Measurements from ENCODE around the gene RACK1. TPM values are rescaled to one million over a fixed set of nuclear protein-coding genes. Genes with fewer than 3 reads are reported as not detected.
A peak's percentile ranks its signal among the peaks of the same experiment; 100 is the strongest.

Gene RACK1
- total and polyA plus RNA-seq, 2 of the 13 experiments (the other 11 are each of a cell fraction or from before 2014, with no cell fraction given) = 2,514 to 6,141 TPM

GRCh38 chr5:181188700-181189362 lies 54.9 kb downstream of the RACK1 start (continued):
- TF ChIP-seq ZNF687 (CRISPR knock-in tag; IDR thresholded peaks at IDR 0.05) = no peak
- no peak for TF ChIP-seq ZNF839 (CRISPR knock-in tag; IDR thresholded peaks at IDR 0.05; ENCODE audit: borderline replicate concordance)
- no peak for TF ChIP-seq MLLT10 (CRISPR knock-in tag; IDR thresholded peaks at IDR 0.05)
- TF ChIP-seq TEAD3 (CRISPR knock-in tag; optimal IDR thresholded peaks at IDR 0.05; ENCODE audit: borderline replicate concordance) = no peak
- TF ChIP-seq ELK4 (CRISPR knock-in tag; IDR thresholded peaks at IDR 0.05; ENCODE audit: borderline replicate concordance) = no peak
- no peak for TF ChIP-seq ZNF280D (CRISPR knock-in tag; IDR thresholded peaks at IDR 0.05)
- peak; percentile 52; the same call in 1 of the 2 replicates for TF ChIP-seq KDM5B (CRISPR knock-in tag; IDR thresholded peaks at IDR 0.05; ENCODE audit: borderline replicate concordance)
- no peak for TF ChIP-seq NFKB2 (CRISPR knock-in tag; IDR thresholded peaks at IDR 0.05; ENCODE audit: borderline replicate concordance)
- TF ChIP-seq HNF1A (IDR thresholded peaks at IDR 0.05; ENCODE audit: low read depth) = no peak
- 0 out of 2 replicates have a peak, but pooled peaks have one; percentile 14 for TF ChIP-seq HNF1A (CRISPR knock-in tag; IDR thresholded peaks at IDR 0.05; ENCODE audit: borderline replicate concordance)
- TF ChIP-seq GABPA (IDR thresholded peaks at IDR 0.05; ENCODE audit: low read depth, low read length) = no peak
- peak; percentile 9; the same call in 1 of the 2 replicates for TF ChIP-seq GABPA (CRISPR knock-in tag; IDR thresholded peaks at IDR 0.05; ENCODE audit: low read depth)
- no peak for TF ChIP-seq CREB1 (IDR thresholded peaks at IDR 0.05)
- TF ChIP-seq CREB1 (CRISPR knock-in tag; IDR thresholded peaks at IDR 0.05) = no peak
- TF ChIP-seq MBNL3 (CRISPR knock-in tag; conservative IDR thresholded peaks at IDR 0.05) = no peak
- TF ChIP-seq SNAI1 (CRISPR knock-in tag; IDR thresholded peaks at IDR 0.05; ENCODE audit: borderline replicate concordance) = no peak

Measured in HepG2 (cell line).